UCSD-AML1 (cell line): ENCODE data around the gene FBXO30.

Source experiments
- DNase-seq: peaks from one replicate; lab custom pipeline; 2025; ENCODE audit not compliant: unreplicated experiment; lab: John Stamatoyannopoulos, UW

The FBXO30 gene

GRCh38 chr6:145822456-145822855 lies 7.9 kb upstream of the FBXO30 start:
- no peak for DNase-seq

- no peak for DNase-seq
Measured at GRCh38 chr6:145819994-145820393, 5.4 kb upstream of the FBXO30 start.

- no peak for DNase-seq
Measured at GRCh38 chr6:145818796-145819195, 4.2 kb upstream of the FBXO30 start.

- no peak for DNase-seq
Measured at GRCh38 chr6:145816392-145816791, 1.8 kb upstream of the FBXO30 start.

GRCh38 chr6:145815309-145816274 lies 997 bp upstream of the FBXO30 start:
- DNase-seq: no peak

- peak; percentile 66 for DNase-seq
Measured at GRCh38 chr6:145814035-145814500, 527 bp downstream of the FBXO30 start.

GRCh38 chr6:145813285-145814034 lies 1.1 kb downstream of the FBXO30 start:
- no peak for DNase-seq

- no peak for DNase-seq
Measured at GRCh38 chr6:145811741-145812140, 2.9 kb downstream of the FBXO30 start.

- no peak for DNase-seq
Measured at GRCh38 chr6:145809785-145810184, 4.8 kb downstream of the FBXO30 start.

GRCh38 chr6:145809211-145809610 lies 5.4 kb downstream of the FBXO30 start:
- no peak for DNase-seq

- DNase-seq: no peak
Measured at GRCh38 chr6:145808239-145808638, 6.4 kb downstream of the FBXO30 start.

GRCh38 chr6:145802141-145802540 lies 12.5 kb downstream of the FBXO30 start:
- DNase-seq: no peak

GRCh38 chr6:145801021-145801420 lies 13.6 kb downstream of the FBXO30 start:
- no peak for DNase-seq

GRCh38 chr6:145798530-145798929 lies 16.1 kb downstream of the FBXO30 start:
- no peak for DNase-seq

GRCh38 chr6:145789443-145789842 lies 25.2 kb downstream of the FBXO30 start:
- DNase-seq: no peak

- no peak for DNase-seq
Measured at GRCh38 chr6:145787688-145788087, 26.9 kb downstream of the FBXO30 start.

- DNase-seq: no peak
Measured at GRCh38 chr6:145784683-145785082, 29.9 kb downstream of the FBXO30 start.

GRCh38 chr6:145783796-145784195 lies 30.8 kb downstream of the FBXO30 start:
- DNase-seq: no peak

GRCh38 chr6:145772846-145773245 lies 41.7 kb downstream of the FBXO30 start:
- no peak for DNase-seq

GRCh38 chr6:145765449-145765848 lies 49.1 kb downstream of the FBXO30 start:
- no peak for DNase-seq

GRCh38 chr6:145763742-145764141 lies 50.9 kb downstream of the FBXO30 start:
- DNase-seq: no peak

- DNase-seq: no peak
Measured at GRCh38 chr6:145761584-145761983, 53.0 kb downstream of the FBXO30 start.
